ENCODE measurements around the gene PTPRZ1.

Gene PTPRZ1

GRCh38 chr7:121901026-121901425 is 28.1 kb downstream of the PTPRZ1 start:
- DNase-seq: no peak

- no peak for DNase-seq
Observed at GRCh38 chr7:121904120-121904519, 31.2 kb downstream of the PTPRZ1 start.

GRCh38 chr7:121908042-121908441 is 35.1 kb downstream of the PTPRZ1 start:
- no peak for DNase-seq

- no peak for DNase-seq
Observed at GRCh38 chr7:121909716-121910345, 36.9 kb downstream of the PTPRZ1 start.

GRCh38 chr7:121913947-121914675 is 41.1 kb downstream of the PTPRZ1 start:
- no peak for DNase-seq

GRCh38 chr7:121914676-121915279 is 41.8 kb downstream of the PTPRZ1 start:
- no peak for DNase-seq

- DNase-seq: no peak
Observed at GRCh38 chr7:121916211-121916610, 43.2 kb downstream of the PTPRZ1 start.

GRCh38 chr7:121919986-121920385 is 47.0 kb downstream of the PTPRZ1 start:
- DNase-seq: no peak

GRCh38 chr7:121924269-121925186 is 51.6 kb downstream of the PTPRZ1 start:
- no peak for DNase-seq

- DNase-seq: no peak
Observed at GRCh38 chr7:121931149-121931902, 58.4 kb downstream of the PTPRZ1 start.

- no peak for DNase-seq
Observed at GRCh38 chr7:121932768-121933167, 59.8 kb downstream of the PTPRZ1 start.

- DNase-seq: no peak
Observed at GRCh38 chr7:121936951-121937623, 64.1 kb downstream of the PTPRZ1 start.

- no peak for DNase-seq
Observed at GRCh38 chr7:121938429-121938996, 65.6 kb downstream of the PTPRZ1 start.

GRCh38 chr7:121940918-121941317 is 68.0 kb downstream of the PTPRZ1 start:
- DNase-seq: no peak

GRCh38 chr7:121941830-121942229 is 68.9 kb downstream of the PTPRZ1 start:
- no peak for DNase-seq

- DNase-seq: no peak
Observed at GRCh38 chr7:121945066-121945465, 72.1 kb downstream of the PTPRZ1 start.

GRCh38 chr7:121945480-121946236 is 72.7 kb downstream of the PTPRZ1 start:
- no peak for DNase-seq

- DNase-seq: no peak
Observed at GRCh38 chr7:121953164-121953563, 80.2 kb downstream of the PTPRZ1 start.

GRCh38 chr7:121953601-121954000 is 80.6 kb downstream of the PTPRZ1 start:
- DNase-seq: no peak

GRCh38 chr7:121954803-121955202 is 81.8 kb downstream of the PTPRZ1 start:
- no peak for DNase-seq

GRCh38 chr7:121957626-121958025 is 84.7 kb downstream of the PTPRZ1 start:
- DNase-seq: no peak
